Neural progenitor cell (in vitro differentiated cells): ENCODE measurements around the gene GPR137B.

Source experiments
- CTCF ChIP-seq: fragments of 200-600 bp; sonication (generic); IDR thresholded peaks from 2 replicates; pipeline ENCODE4 v1.5.1; 2017; ENCODE audit warnings: antibody characterized with exemption, mild to moderate bottlenecking
- EZH2 ChIP-seq: fragments of 200-600 bp; sonication (generic); IDR thresholded peaks from 2 replicates; pipeline ENCODE4 v1.6.1; 2017; ENCODE audit warnings: antibody characterized with exemption, mild to moderate bottlenecking, moderate library complexity

- TF ChIP-seq CTCF = no peak
- TF ChIP-seq EZH2 = no peak
Measured at GRCh38 chr1:236128646-236129178, 13.6 kb upstream of the GPR137B start.
